GM12873 (cell line): ENCODE data around the gene MOXD1.

Source experiments
- CTCF ChIP-seq: IDR thresholded peaks from 2 replicates; pipeline ENCODE4 v1.5.1; 2012; ENCODE audit warnings: low read depth, mild to moderate bottlenecking, moderate library complexity, low read length, control low read depth; ENCODE audit not compliant: insufficient read depth; ENCODE audit errors: missing control alignments

MOXD1 gene

GRCh38 chr6:132395015-132395597 is 6.2 kb downstream of the MOXD1 start:
- TF ChIP-seq CTCF: no peak

GRCh38 chr6:132392792-132393191 is 8.5 kb downstream of the MOXD1 start:
- TF ChIP-seq CTCF: peak; percentile 40

GRCh38 chr6:132392270-132392646 is 9.0 kb downstream of the MOXD1 start:
- TF ChIP-seq CTCF: no peak

GRCh38 chr6:132391391-132392269 is 9.6 kb downstream of the MOXD1 start:
- no peak for TF ChIP-seq CTCF

- TF ChIP-seq CTCF: no peak
Measured at GRCh38 chr6:132390451-132390850, 10.8 kb downstream of the MOXD1 start.

- no peak for TF ChIP-seq CTCF
Measured at GRCh38 chr6:132390017-132390416, 11.3 kb downstream of the MOXD1 start.

- no peak for TF ChIP-seq CTCF
Measured at GRCh38 chr6:132388291-132388690, 13.0 kb downstream of the MOXD1 start.
